ENCODE results near the gene ENTPD6.

DNA sequence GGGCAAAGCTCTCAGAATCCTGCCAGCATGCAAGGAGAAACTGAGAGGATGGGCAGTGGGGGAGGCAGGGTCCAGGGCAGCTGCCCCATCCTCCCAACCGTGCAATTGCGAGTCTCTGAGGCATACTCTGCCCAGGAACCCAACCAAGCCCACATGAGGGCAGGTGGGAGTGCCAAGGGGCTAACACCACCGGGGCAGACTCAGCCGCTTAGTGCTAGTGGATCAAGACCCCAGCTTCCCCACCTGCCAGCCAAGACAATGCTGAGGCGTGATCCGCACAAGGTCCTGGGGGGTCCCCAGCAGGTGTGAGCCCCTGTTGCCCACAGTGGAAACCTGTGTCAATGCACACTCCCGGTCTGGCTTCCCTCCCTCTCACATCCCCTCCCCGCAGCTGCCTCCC lies 48.5 kb upstream of the ENTPD6 start:
- TF ChIP-seq POLR2A (IDR thresholded peaks at IDR 0.05; ENCODE audit: low read length), result no peak
- TF ChIP-seq GATA1 (IDR thresholded peaks at IDR 0.05; ENCODE audit: low read depth, low read length), result no peak

Measured in erythroblast (primary cell).